H1 (cell line): ENCODE results near the gene HRH1. TPM values are rescaled to one million over a fixed set of nuclear protein-coding genes. Genes with fewer than 3 reads are reported as not detected.

Source experiments
- CTCF ChIA-PET: fragments of 300-600 bp; sonication (Branson Sonifier 250); formaldehyde crosslinking; loops from one replicate; lab custom pipeline; 2021; ENCODE audit not compliant: partially characterized antibody; lab: Charles Lee
- POLR2A ChIA-PET: fragments of 300-600 bp; sonication (Branson Sonifier 250); formaldehyde crosslinking; loops from one replicate; lab custom pipeline; 2021; ENCODE audit warnings: inconsistent platforms; ENCODE audit not compliant: partially characterized antibody; lab: Charles Lee
- DNase-seq, 2 experiments: peaks; one replicate each; pipeline versions ENCODE4 v3.0.0 to v3.0.0-alpha.2; 2010 to 2022; ENCODE audit warnings: low spot score in 2 of 2, low read depth in 1 of 2, mixed read lengths in 1 of 2
- FAIRE-seq: peaks from 2 replicates; lab custom pipeline; 2011; peaks lifted over from hg19 to GRCh38; lab: Jason Lieb, UNC
- H2AFZ ChIP-seq: 2 replicates; pipeline ENCODE4 v1.8.1; 2012; ENCODE audit warnings: low read length, inconsistent platforms
- H2AK5ac ChIP-seq: 2 replicates; pipeline ENCODE4 v1.6.1; 2013; ENCODE audit warnings: low read depth, low read length
- H2BK120ac ChIP-seq: replicated peaks from 2 replicates; pipeline ENCODE3; 2013; ENCODE audit warnings: low read depth, low read length, inconsistent platforms
- H2BK12ac ChIP-seq: 2 replicates; pipeline ENCODE4 v1.6.1; 2013; ENCODE audit warnings: low read depth, low read length
- H2BK15ac ChIP-seq: 2 replicates; pipeline ENCODE4 v1.6.1; 2013; ENCODE audit warnings: low read length
- H2BK20ac ChIP-seq: 2 replicates; pipeline ENCODE4 v1.6.1; 2013; ENCODE audit warnings: low read length
- H2BK5ac ChIP-seq: 2 replicates; pipeline ENCODE4 v1.6.1; 2013; ENCODE audit warnings: low read depth, low read length
- H3K14ac ChIP-seq: 2 replicates; pipeline ENCODE4 v1.6.1; 2013; ENCODE audit warnings: inconsistent platforms; ENCODE audit not compliant: insufficient read length
- H3K18ac ChIP-seq: 2 replicates; pipeline ENCODE4 v1.6.1; 2013; ENCODE audit warnings: low read length; ENCODE audit errors: extremely low read depth
- H3K23ac ChIP-seq: 2 replicates; pipeline ENCODE4 v1.6.1; 2013; ENCODE audit warnings: inconsistent platforms; ENCODE audit not compliant: insufficient read length
- H3K23me2 ChIP-seq: 2 replicates; pipeline ENCODE4 v1.6.1; 2013; ENCODE audit warnings: low read depth, low read length
- H3K27ac ChIP-seq: 2 replicates; pipeline ENCODE4 v1.6.1; 2011; ENCODE audit warnings: low read depth, low read length, inconsistent platforms
- H3K27me3 ChIP-seq, 4 experiments: replicated peaks in 1 of 4; 1 replicate in 1 of 4; 2 replicates in 3 of 4; pipeline versions ENCODE4 v1.6.1 to v1.8.1; 2011 to 2013; ENCODE audit warnings: low read length in 3 of 4, mild to moderate bottlenecking in 3 of 4, inconsistent platforms in 2 of 4, mixed read lengths in 2 of 4, moderate library complexity in 1 of 4; ENCODE audit not compliant: control insufficient read depth in 3 of 4, insufficient read depth in 3 of 4; ENCODE audit errors: extremely low read depth in 1 of 4
- H3K36me3 ChIP-seq, 4 experiments: 2 replicates each; pipeline versions ENCODE4 v1.6.1 to v1.8.1; 2011 to 2013; ENCODE audit warnings: mild to moderate bottlenecking in 4 of 4, low read length in 3 of 4, moderate library complexity in 2 of 4, control low read depth in 1 of 4, inconsistent platforms in 1 of 4; ENCODE audit not compliant: insufficient read depth in 4 of 4, control insufficient read depth in 2 of 4
- H3K4ac ChIP-seq: replicated peaks from 2 replicates; pipeline ENCODE3; 2013; ENCODE audit warnings: low read length, low read depth, mixed read lengths, inconsistent platforms; ENCODE audit not compliant: insufficient read length
- H3K4me1 ChIP-seq, 4 experiments: replicated peaks in 1 of 4; 1 replicate in 1 of 4; 2 replicates in 3 of 4; pipeline versions ENCODE4 v1.6.1 to v1.8.1; 2011 to 2013; ENCODE audit warnings: low read length in 3 of 4, inconsistent platforms in 2 of 4, mixed read lengths in 1 of 4; ENCODE audit not compliant: insufficient read depth in 4 of 4, control insufficient read depth in 3 of 4
- H3K4me2 ChIP-seq, 2 experiments: 2 replicates each; pipeline versions ENCODE4 v1.6.1 to v1.8.1; 2011 to 2013; ENCODE audit warnings: low read depth in 2 of 2, low read length in 2 of 2, control low read depth in 1 of 2, inconsistent platforms in 1 of 2, mild to moderate bottlenecking in 1 of 2; ENCODE audit not compliant: insufficient read depth in 1 of 2
- H3K4me3 ChIP-seq, 4 experiments: fragments of 200-600, 300-600 bp in 1 of 4; sonication (generic), shearing (Covaris generic), sonication (Bioruptor Twin) in 1 of 4; 2 replicates each; pipeline versions ENCODE4 v1.5.1 to v1.8.1; 2011 to 2016; ENCODE audit warnings: low read length in 4 of 4, low read depth in 3 of 4, control low read depth in 2 of 4, inconsistent platforms in 2 of 4, mild to moderate bottlenecking in 2 of 4, mixed read lengths in 1 of 4, moderate library complexity in 1 of 4; ENCODE audit not compliant: insufficient read depth in 2 of 4; ENCODE audit errors: extremely low read depth in 1 of 4
- H3K56ac ChIP-seq: replicated peaks from 2 replicates; pipeline ENCODE3; 2013; ENCODE audit warnings: low read depth, mild to moderate bottlenecking, mixed read lengths, low read length, inconsistent platforms; ENCODE audit not compliant: insufficient read length
- H3K79me1 ChIP-seq: 2 replicates; pipeline ENCODE4 v1.6.1; 2013; ENCODE audit warnings: low read depth, low read length, control low read depth
- H3K79me2 ChIP-seq, 2 experiments: 2 replicates each; pipeline versions ENCODE4 v1.6.1 to v1.8.1; 2012 to 2013; ENCODE audit warnings: low read length in 2 of 2, mild to moderate bottlenecking in 2 of 2, inconsistent platforms in 1 of 2; ENCODE audit not compliant: insufficient read depth in 2 of 2, control insufficient read depth in 1 of 2
- H3K9ac ChIP-seq, 4 experiments: replicated peaks in 1 of 4; 1 replicate in 1 of 4; 2 replicates in 3 of 4; pipeline versions ENCODE4 v1.6.1 to v1.8.1; 2011 to 2013; ENCODE audit warnings: low read depth in 3 of 4, low read length in 3 of 4, control low read depth in 2 of 4, mild to moderate bottlenecking in 2 of 4, moderate library complexity in 2 of 4, inconsistent platforms in 1 of 4; ENCODE audit errors: extremely low read depth in 1 of 4
- H3K9me3 ChIP-seq, 2 experiments: 2 replicates each; pipeline versions ENCODE4 v1.6.1 to v1.8.1; 2012 to 2013; ENCODE audit warnings: mild to moderate bottlenecking in 2 of 2, moderate library complexity in 2 of 2, control low read depth in 1 of 2, inconsistent platforms in 1 of 2, low read depth in 1 of 2, low read length in 1 of 2, mixed read lengths in 1 of 2; ENCODE audit not compliant: insufficient read depth in 2 of 2
- H4K20me1 ChIP-seq, 2 experiments: replicated peaks in 1 of 2; 2 replicates each; pipeline versions ENCODE3 to v1.8.1; 2011 to 2013; ENCODE audit warnings: inconsistent platforms in 2 of 2, low read length in 2 of 2, mild to moderate bottlenecking in 1 of 2; ENCODE audit not compliant: insufficient read depth in 2 of 2, control insufficient read depth in 1 of 2
- H4K5ac ChIP-seq: 2 replicates; pipeline ENCODE4 v1.6.1; 2013; ENCODE audit warnings: low read length, low read depth, mixed read lengths, inconsistent platforms; ENCODE audit not compliant: insufficient read length
- H4K8ac ChIP-seq: 2 replicates; pipeline ENCODE4 v1.8.0; 2013; ENCODE audit warnings: mild to moderate bottlenecking, moderate library complexity, low read length, inconsistent platforms; ENCODE audit not compliant: insufficient read depth; ENCODE audit errors: extremely low read depth
- H4K91ac ChIP-seq: replicated peaks from 2 replicates; pipeline ENCODE3; 2013; ENCODE audit warnings: low read length, mixed read lengths, inconsistent platforms; ENCODE audit not compliant: insufficient read length
- BACH1 ChIP-seq: IDR thresholded peaks from 2 replicates; pipeline ENCODE4 v1.6.1; 2012; ENCODE audit warnings: low read length, improper control_type of control experiment
- BRCA1 ChIP-seq: IDR thresholded peaks from 2 replicates; pipeline ENCODE4 v1.6.1; 2012; ENCODE audit warnings: low read depth, low read length, improper control_type of control experiment
- CEBPB ChIP-seq: IDR thresholded peaks from 2 replicates; pipeline ENCODE4 v1.6.1; 2012; ENCODE audit warnings: low read depth, low read length
- CHD1 ChIP-seq: IDR thresholded peaks from 2 replicates; pipeline ENCODE4 v1.6.1; 2012; ENCODE audit warnings: low read depth, low read length, improper control_type of control experiment
- EGR1 ChIP-seq: IDR thresholded peaks from 2 replicates; pipeline ENCODE4 v1.6.1; 2011; ENCODE audit warnings: low read depth, low read length, borderline replicate concordance
- EP300 ChIP-seq, 2 experiments: IDR thresholded peaks; 1 replicate in 1 of 2; 2 replicates in 1 of 2; pipeline ENCODE4 v1.6.1; 2011 to 2012; ENCODE audit warnings: low read depth in 2 of 2, low read length in 2 of 2, mild to moderate bottlenecking in 2 of 2, borderline replicate concordance in 1 of 2, inconsistent platforms in 1 of 2, moderate library complexity in 1 of 2
- HDAC6 ChIP-seq: IDR thresholded peaks from one replicate; pipeline ENCODE4 v1.7.1; 2012; ENCODE audit warnings: low read depth, mild to moderate bottlenecking, inconsistent platforms, low read length, moderate library complexity
- MAFK ChIP-seq: IDR thresholded peaks from 2 replicates; pipeline ENCODE4 v1.6.1; 2012; ENCODE audit warnings: low read depth, mild to moderate bottlenecking, improper control_type of control experiment, low read length
- NRF1 ChIP-seq: IDR thresholded peaks from 2 replicates; pipeline ENCODE4 v1.6.1; 2011; ENCODE audit warnings: mild to moderate bottlenecking, low read depth, low read length, improper control_type of control experiment
- RFX5 ChIP-seq: IDR thresholded peaks from 2 replicates; pipeline ENCODE4 v1.6.1; 2011; ENCODE audit warnings: low read depth, low read length, improper control_type of control experiment, borderline replicate concordance
- SAP30 ChIP-seq: fragments of 300-600 bp; sonication (generic); IDR thresholded peaks from 2 replicates; pipeline ENCODE4 v1.7.1; 2012; ENCODE audit warnings: low read length, moderate library complexity, mild to moderate bottlenecking, inconsistent platforms; ENCODE audit not compliant: insufficient read depth, insufficient replicate concordance
- SIN3A ChIP-seq, 2 experiments: IDR thresholded peaks in 1 of 2; conservative IDR thresholded peaks in 1 of 2; 2 replicates each; pipeline ENCODE4 v1.6.1; 2011 to 2012; ENCODE audit warnings: low read length in 2 of 2, improper control_type of control experiment in 1 of 2, low read depth in 1 of 2, mild to moderate bottlenecking in 1 of 2
- SP2 ChIP-seq: IDR thresholded peaks from 2 replicates; pipeline ENCODE4 v1.6.1; 2012; ENCODE audit warnings: mild to moderate bottlenecking, low read length, inconsistent platforms
- SUZ12 ChIP-seq: fragments of 200-600 bp; sonication (generic); IDR thresholded peaks from 2 replicates; pipeline ENCODE4 v1.6.1; 2012; ENCODE audit warnings: mild to moderate bottlenecking, inconsistent platforms, low read length, moderate library complexity, mixed read lengths
- TBP ChIP-seq: IDR thresholded peaks from 2 replicates; pipeline ENCODE4 v1.6.1; 2011; ENCODE audit warnings: low read depth, low read length, improper control_type of control experiment
- WGBS, 2 experiments: shearing (Covaris generic) in 1 of 2; methylation state at CpG; one replicate each; pipeline versions ENCODE4 v1.1.6 to v1.1.7; 2013 to 2015; ENCODE audit warnings: low lambda C conversion rate in 2 of 2, mixed read lengths in 2 of 2, inconsistent platforms in 1 of 2, low coverage in 1 of 2, missing lambda C conversion rate in 1 of 2; ENCODE audit not compliant: insufficient replicate concordance in 2 of 2, insufficient coverage in 1 of 2, insufficient read length in 1 of 2; ENCODE audit errors: extremely low coverage in 1 of 2, missing lambda C conversion rate in 1 of 2; 5-methylcytosine and 5-hydroxymethylcytosine counted together
- polyA plus RNA-seq, 7 experiments: library from polyadenylated mRNA; depleted of rRNA in 3 of 7; stranded (reverse) in 5 of 7; unstranded in 2 of 7; fragments of >200 nt in 5 of 7; fragments of 200-250 nt in 2 of 7; gene quantifications; 1 replicate in 5 of 7; 2 replicates in 1 of 7; 4 replicates in 1 of 7; pipeline versions ENCODE4 v1.2.1 to v1.2.3, GENCODE V29; 2011 to 2013; ENCODE audit warnings: missing spikeins in 2 of 7, mixed read lengths in 2 of 7
- total RNA-seq: library from RNA; stranded (reverse); fragmentation: NEBNext Ultra II Directional; extraction: Animal tissue kit (Norgen Biotek cat#: 25700); gene quantifications from 2 replicates; pipeline ENCODE4 v1.2.1, GENCODE V29; 2021

The HRH1 gene
- total and polyA plus RNA-seq, 2 of the 8 experiments (the other 6 are each of a cell fraction or from before 2014, with no cell fraction given) = 0.11 TPM; not detected in 1

DNA sequence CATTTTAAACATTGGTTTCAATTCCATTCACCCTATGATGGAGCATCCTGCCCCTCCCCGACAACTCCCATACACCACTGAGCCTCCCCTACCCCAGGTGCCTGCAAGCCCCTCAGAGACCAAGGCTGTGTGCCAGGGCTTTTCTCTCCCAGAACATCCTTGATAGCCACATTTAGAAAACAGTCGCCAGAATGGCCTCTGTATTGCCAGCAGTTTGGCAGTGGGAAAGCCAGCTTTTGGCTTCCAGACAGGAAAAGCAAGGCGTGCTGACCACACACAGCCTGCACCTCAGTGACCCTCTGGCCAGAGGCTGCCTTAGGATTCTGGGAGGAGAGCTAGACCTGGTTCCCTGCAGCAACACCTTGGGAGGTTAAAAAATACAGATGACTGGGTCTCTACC, 18.2 kb upstream of the HRH1 start:
- H4K20me1 ChIP-seq = no peaks in the 10 kb centered on the region
- no peaks in the 10 kb centered on the region; the same call in 1 of the 2 replicates for H3K23me2 ChIP-seq
- no peak overlapping the region for H3K4me3 ChIP-seq
- no peak overlapping the region for H3K56ac ChIP-seq
- DNase-seq = no peak
- WGBS, 2 experiments = 79% methylated on average over 3 of the region's 3 CpGs; no CpG with 5 or more reads in 1 of the 2 experiments
- no peak for FAIRE-seq
- H2AFZ ChIP-seq = no peak overlapping the region
- H4K91ac ChIP-seq = no peak overlapping the region
- no peak overlapping the region for H4K5ac ChIP-seq
- H3K27ac ChIP-seq = no peak overlapping the region
- no peaks in the 10 kb centered on the region for H3K36me3 ChIP-seq
- H3K79me2 ChIP-seq = no peaks in the 10 kb centered on the region
- no peak overlapping the region for H4K8ac ChIP-seq
- H2BK5ac ChIP-seq = no peak overlapping the region
- H3K27me3 ChIP-seq = no peaks in the 10 kb centered on the region
- POLR2A ChIA-PET = no interaction called here
- no peak overlapping the region for H2AK5ac ChIP-seq
- no peak overlapping the region for H3K23ac ChIP-seq
- no peak overlapping the region for H2BK120ac ChIP-seq
- H3K4me2 ChIP-seq = no peak overlapping the region
- no peaks in the 10 kb centered on the region; a peak in 1 of 7 replicates for H3K4me1 ChIP-seq
- no peak overlapping the region for H3K4ac ChIP-seq
- H3K18ac ChIP-seq = no peak overlapping the region
- H2BK20ac ChIP-seq = no peak overlapping the region
- no peak overlapping the region for H2BK15ac ChIP-seq
- H3K14ac ChIP-seq = no peak overlapping the region
- CTCF ChIA-PET = interaction anchor here (1.3 kb wide), 1 partner anchor 13 kb away, joined by 4 read pairs; no protein-coding TSS in a partner anchor
- H2BK12ac ChIP-seq = no peak overlapping the region
- H3K9me3 ChIP-seq = no peaks in the 10 kb centered on the region
- no peaks in the 10 kb centered on the region for H3K79me1 ChIP-seq
- H3K9ac ChIP-seq = no peak overlapping the region
- TF ChIP-seq RFX5 (no peak), TBP (no peak), HDAC6 (no peak), SP2 (no peak), MAFK (no peak), SAP30 (no peak), BACH1 (no peak), CHD1 (no peak), EGR1 (no peak), SUZ12 (no peak), CEBPB (no peak), NRF1 (no peak), EP300 (IDR thresholded peaks at IDR 0.05; ENCODE audit: borderline replicate concordance in 1 of 2, low read depth in 2 of 2, low read length in 2 of 2) (no peak), SIN3A (conservative IDR thresholded peaks at IDR 0.05 in 1 of 2, IDR thresholded peaks at IDR 0.05 in 1 of 2; ENCODE audit: low read depth in 1 of 2, low read length in 2 of 2) (no peak), BRCA1 (no peak)
